H4 (cell line): Measurements from ENCODE around the gene NRIP2. TPM values are rescaled to one million over a fixed set of nuclear protein-coding genes. Genes with fewer than 3 reads are reported as not detected.

ENCODE experiments used
- DNase-seq: peaks from one replicate; pipeline ENCODE4 v3.0.0-alpha.2; 2015; ENCODE audit warnings: low spot score
- total RNA-seq: library from RNA; depleted of rRNA; stranded (reverse); fragments of >200 nt; shearing (Covaris generic); gene quantifications from 2 replicates; pipeline ENCODE4 v1.2.3, GENCODE V29; 2014

The NRIP2 gene
- total RNA-seq, 1 experiment from 2014 or later, result 0.04 TPM

GRCh38 chr12:2806700-2807099, 28.1 kb downstream of the NRIP2 start:
- DNase-seq, result no peak

- DNase-seq, result no peak
These were observed 29.7 kb downstream of the NRIP2 start for GRCh38 chr12:2805143-2805520.

- DNase-seq, result no peak
These were observed 30.3 kb downstream of the NRIP2 start for GRCh38 chr12:2804393-2805142.

GRCh38 chr12:2803635-2804392, 31.0 kb downstream of the NRIP2 start:
- DNase-seq, result no peak

GRCh38 chr12:2801044-2801783, 33.6 kb downstream of the NRIP2 start:
- DNase-seq, result no peak

- no peak for DNase-seq
These were observed 34.7 kb downstream of the NRIP2 start for GRCh38 chr12:2800046-2800570.

- DNase-seq, result no peak
These were observed 37.0 kb downstream of the NRIP2 start for GRCh38 chr12:2797721-2798418.

GRCh38 chr12:2796187-2796666, 38.6 kb downstream of the NRIP2 start:
- no peak for DNase-seq

GRCh38 chr12:2795291-2796186, 39.3 kb downstream of the NRIP2 start:
- DNase-seq, result peak; percentile 30

- peak; percentile 84 for DNase-seq
These were observed 40.0 kb downstream of the NRIP2 start, which contains the start of gene FKBP4 for GRCh38 chr12:2794736-2795289. TSS of gene FKBP4 (plus strand) at chr12:2794970. CDS start at chr12:2795140, 170 bp downstream.

GRCh38 chr12:2794191-2794735, 40.6 kb downstream of the NRIP2 start:
- DNase-seq, result no peak

GRCh38 chr12:2793561-2793960, 41.3 kb downstream of the NRIP2 start:
- DNase-seq, result no peak

GRCh38 chr12:2792671-2793500, 41.9 kb downstream of the NRIP2 start:
- DNase-seq, result no peak

- DNase-seq, result no peak
These were observed 43.7 kb downstream of the NRIP2 start for GRCh38 chr12:2791089-2791488.

- DNase-seq, result no peak
These were observed 49.8 kb downstream of the NRIP2 start for GRCh38 chr12:2785017-2785416.

- DNase-seq, result peak; percentile 58
These were observed 50.8 kb downstream of the NRIP2 start for GRCh38 chr12:2783936-2784600.

GRCh38 chr12:2779281-2779680, 55.6 kb downstream of the NRIP2 start:
- no peak for DNase-seq

GRCh38 chr12:2776129-2776806, 58.6 kb downstream of the NRIP2 start:
- no peak for DNase-seq
